ENCODE measurements around the gene C2CD4B.

DNA sequence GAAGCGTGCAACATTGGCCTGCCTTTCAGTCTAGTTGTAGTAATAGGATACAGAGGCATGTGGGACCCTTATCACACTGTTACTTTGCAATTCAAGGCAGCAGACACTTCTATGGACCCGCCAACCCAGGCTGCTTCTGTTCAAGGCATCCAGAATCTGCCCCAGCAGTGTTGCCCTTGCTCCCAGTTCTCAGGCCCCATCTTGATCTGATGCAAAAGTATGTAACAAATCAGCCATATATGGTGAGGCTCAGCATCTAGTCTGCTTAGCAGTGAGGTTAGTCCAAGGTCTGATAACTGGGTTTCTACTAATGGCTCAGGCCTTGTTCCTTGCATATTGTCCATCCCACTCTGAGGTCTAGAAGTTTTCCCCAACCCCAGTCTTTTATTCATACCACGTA, 17.9 kb downstream of the C2CD4B start:
- TF ChIP-seq EZH2 (IDR thresholded peaks at IDR 0.05; ENCODE audit: insufficient read depth, poor library complexity, severe bottlenecking) (no peak), EZH2phosphoT487 (IDR thresholded peaks at IDR 0.05; ENCODE audit: insufficient read depth, low read depth) (no peak)

Measured in GM23248 (cell line).